HepG2 (cell line): Measurements from ENCODE around the gene NOL12. TPM values are rescaled to one million over a fixed set of nuclear protein-coding genes. Genes with fewer than 3 reads are reported as not detected.

Experiments used
- DNMT1 ChIP-seq: sonication (generic); formaldehyde crosslinking; IDR thresholded peaks from 2 replicates; pipeline ENCODE4 v1.5.1; 2020; ENCODE audit warnings: mild to moderate bottlenecking, missing genetic modification reagents
- E2F1 ChIP-seq: sonication (generic); formaldehyde crosslinking; IDR thresholded peaks from 2 replicates; pipeline ENCODE4 v1.5.0; 2020; ENCODE audit warnings: missing genetic modification reagents
- GLI4 ChIP-seq: sonication (generic); formaldehyde crosslinking; IDR thresholded peaks from 2 replicates; pipeline ENCODE4 v1.5.1; 2020; ENCODE audit warnings: missing genetic modification reagents, mild to moderate bottlenecking, moderate library complexity, borderline replicate concordance
- KIAA2018 ChIP-seq: sonication (generic); formaldehyde crosslinking; IDR thresholded peaks from 2 replicates; pipeline ENCODE4 v1.5.0; 2020; ENCODE audit warnings: mild to moderate bottlenecking, missing genetic modification reagents, borderline replicate concordance
- NFE2L1 ChIP-seq: sonication (generic); formaldehyde crosslinking; IDR thresholded peaks from 2 replicates; pipeline ENCODE4 v1.4.0; 2020; ENCODE audit warnings: missing genetic modification reagents, mild to moderate bottlenecking, borderline replicate concordance
- NONO ChIP-seq, 2 experiments: fragments of 450-650 bp in 1 of 2; sonication (generic) in 1 of 2; formaldehyde crosslinking in 1 of 2; IDR thresholded peaks in 1 of 2; conservative IDR thresholded peaks in 1 of 2; 2 replicates each; pipeline versions ENCODE4 v1.6.1 to v1.8.0; 2017 to 2022; ENCODE audit warnings: mild to moderate bottlenecking in 1 of 2, missing genetic modification reagents in 1 of 2, moderate library complexity in 1 of 2
- PTBP1 ChIP-seq: fragments of 200-400 bp; formaldehyde crosslinking; IDR thresholded peaks from 2 replicates; pipeline ENCODE4 v1.6.1; 2018; ENCODE audit warnings: low read length, low read depth; ENCODE audit not compliant: poor library complexity, severe bottlenecking
- RBFOX2 ChIP-seq: fragments of 200-400 bp; formaldehyde crosslinking; IDR thresholded peaks from 2 replicates; pipeline ENCODE4 v1.6.1; 2017; ENCODE audit warnings: low read depth, mild to moderate bottlenecking, low read length
- SATB2 ChIP-seq: sonication (generic); formaldehyde crosslinking; IDR thresholded peaks from 2 replicates; pipeline ENCODE4 v1.5.0; 2020; ENCODE audit warnings: missing genetic modification reagents
- TBX2 ChIP-seq: sonication (generic); formaldehyde crosslinking; IDR thresholded peaks from 2 replicates; pipeline ENCODE4 v1.5.0; 2020; ENCODE audit warnings: missing genetic modification reagents, mild to moderate bottlenecking, borderline replicate concordance
- TGIF2 ChIP-seq: IDR thresholded peaks from 2 replicates; pipeline ENCODE4 v1.6.1; 2016; ENCODE audit warnings: control low read depth, missing compliant biosample characterization
- YEATS4 ChIP-seq: sonication (generic); formaldehyde crosslinking; IDR thresholded peaks from 2 replicates; pipeline ENCODE4 v1.4.0; 2020; ENCODE audit warnings: missing genetic modification reagents, borderline replicate concordance
- ZFYVE20 ChIP-seq: sonication (generic); formaldehyde crosslinking; IDR thresholded peaks from 2 replicates; pipeline ENCODE4 v1.8.0; 2023; ENCODE audit warnings: low read depth, mild to moderate bottlenecking, moderate library complexity, missing genetic modification reagents, borderline replicate concordance
- ZNF468 ChIP-seq: sonication (generic); formaldehyde crosslinking; IDR thresholded peaks from 2 replicates; pipeline ENCODE4 v1.8.0; 2022; ENCODE audit warnings: mild to moderate bottlenecking, moderate library complexity, missing genetic modification reagents
- ZNF503 ChIP-seq: sonication (generic); formaldehyde crosslinking; IDR thresholded peaks from 2 replicates; pipeline ENCODE4 v1.4.0; 2020; ENCODE audit warnings: missing genetic modification reagents
- ZNF569 ChIP-seq: sonication (generic); formaldehyde crosslinking; IDR thresholded peaks from 2 replicates; pipeline ENCODE4 v1.5.0; 2020; ENCODE audit warnings: mild to moderate bottlenecking, missing genetic modification reagents, moderate library complexity, borderline replicate concordance
- ZNF572 ChIP-seq: sonication (generic); formaldehyde crosslinking; IDR thresholded peaks from 2 replicates; pipeline ENCODE4 v1.5.1; 2020; ENCODE audit warnings: mild to moderate bottlenecking, missing genetic modification reagents
- ZNF850 ChIP-seq: sonication (generic); formaldehyde crosslinking; conservative IDR thresholded peaks from 2 replicates; pipeline ENCODE4 v1.9.0; 2021; ENCODE audit warnings: mild to moderate bottlenecking, missing genetic modification reagents
- polyA plus RNA-seq, 8 experiments: library from polyadenylated mRNA; depleted of rRNA in 3 of 8; stranded (reverse) in 7 of 8; unstranded in 1 of 8; fragments of >200 nt; fragmentation: Illumina TruSeq in 4 of 8; extraction: Trizol in 4 of 8; gene quantifications; 2 replicates each; pipeline versions ENCODE4 v1.2.1 to v1.2.3, GENCODE V29; 2011 to 2016; ENCODE audit warnings: low read depth in 4 of 8, missing spikeins in 1 of 8, mixed read lengths in 1 of 8; ENCODE audit not compliant: insufficient read depth in 1 of 8
- total RNA-seq, 5 experiments: library from RNA; depleted of rRNA; stranded (reverse); fragments of >200 nt; fragmentation: Illumina TruSeq; extraction: Trizol; gene quantifications; 2 replicates each; pipeline ENCODE4 v1.2.3, GENCODE V29; 2016; ENCODE audit warnings: low read depth in 1 of 5

NOL12 gene
- total and polyA plus RNA-seq, 2 of the 13 experiments (the other 11 are each of a cell fraction or from before 2014, with no cell fraction given) = 14.3 to 31.4 TPM

- TF ChIP-seq KIAA2018 (CRISPR knock-in tag) = no peak
- TF ChIP-seq YEATS4 = no peak
- no peak for TF ChIP-seq DNMT1 (CRISPR knock-in tag)
- TF ChIP-seq TGIF2 (CRISPR knock-in tag) = peak; percentile 90
- peak; percentile 53; the same call in 1 of the 2 replicates for TF ChIP-seq TBX2 (CRISPR knock-in tag)
- TF ChIP-seq ZNF503 (CRISPR knock-in tag) = no peak; the same call in 1 of the 2 replicates
- no peak for TF ChIP-seq ZFYVE20 (CRISPR knock-in tag)
- TF ChIP-seq RBFOX2 = 0 out of 2 replicates have a peak, but pooled peaks have one; percentile 15
- no peak for TF ChIP-seq ZNF569 (CRISPR knock-in tag)
- TF ChIP-seq ZNF572 (CRISPR knock-in tag) = no peak
- TF ChIP-seq SATB2 (CRISPR knock-in tag) = no peak
- no peak for TF ChIP-seq NFE2L1 (CRISPR knock-in tag)
- no peak for TF ChIP-seq E2F1 (CRISPR knock-in tag)
- TF ChIP-seq ZNF468 (CRISPR knock-in tag) = no peak
- TF ChIP-seq PTBP1 = no peak
- TF ChIP-seq GLI4 (CRISPR knock-in tag) = no peak
- TF ChIP-seq NONO (IDR thresholded peaks at IDR 0.05) = no peak
- no peak for TF ChIP-seq NONO (CRISPR knock-in tag; conservative IDR thresholded peaks at IDR 0.05)
- no peak for TF ChIP-seq ZNF850 (CRISPR knock-in tag)
Measured at GRCh38 chr22:37661160-37661924, 24.8 kb upstream of the NOL12 start (continued).
